Left ventricle myocardium inferior (tissue), 1 donor: ENCODE measurements around the gene FRS2. TPM values are rescaled to one million over a fixed set of nuclear protein-coding genes. Genes with fewer than 3 reads are reported as not detected.

ENCODE experiments used
- DNase-seq: peaks from one replicate; pipeline ENCODE4 v3.0.0-alpha.2; 2020
- H3K27ac ChIP-seq: fragments of 200-600 bp; replicated peaks from 2 replicates; pipeline ENCODE4 v1.8.0; 2021
- H3K27me3 ChIP-seq: fragments of 200-600 bp; 2 replicates; pipeline ENCODE4 v1.8.0; 2021; ENCODE audit warnings: low read depth
- H3K36me3 ChIP-seq: fragments of 200-600 bp; 2 replicates; pipeline ENCODE4 v1.8.0; 2021
- H3K4me1 ChIP-seq: fragments of 200-600 bp; 2 replicates; pipeline ENCODE4 v1.8.0; 2021
- H3K4me3 ChIP-seq: fragments of 200-600 bp; 2 replicates; pipeline ENCODE4 v1.8.0; 2021; ENCODE audit warnings: mild to moderate bottlenecking, moderate library complexity
- H3K9me3 ChIP-seq: fragments of 200-600 bp; replicated peaks from 2 replicates; pipeline ENCODE4 v1.8.0; 2021
- CTCF ChIP-seq: fragments of 200-600 bp; IDR thresholded peaks from 2 replicates; pipeline ENCODE4 v1.8.0; 2021; ENCODE audit warnings: antibody characterized with exemption, mild to moderate bottlenecking, borderline replicate concordance
- intact Hi-C: fragments of 100-400 bp; cut with micrococcal nuclease; formaldehyde crosslinking; loops from one replicate; pipeline ENCODE4 v1.11.0; 2022
- total RNA-seq: library from RNA; stranded (reverse); fragmentation: NEBNext Ultra II Directional; extraction: Animal tissue kit (Norgen Biotek cat#: 25700); gene quantifications from one replicate; pipeline ENCODE4 v1.2.1, GENCODE V29; 2021
- donor health status: DM: no; HTN: yes; CAD: no; lungs with severe emphysema.

The FRS2 gene
- total RNA-seq, 1 donor from 2014 or later, result 18.2 TPM

GRCh38 chr12:69479675-69480074 lies 9.5 kb downstream of the FRS2 start:
- no peak for TF ChIP-seq CTCF
- intact Hi-C loops, result no loop called here

GRCh38 chr12:69480698-69481097 lies 10.5 kb downstream of the FRS2 start:
- Histone ChIP-seq H3K4me1 (peaks cover 62% of the 10 kb centered on the region), H3K4me3 (no peak overlapping the region), H3K36me3 (no peaks in the 10 kb centered on the region), H3K9me3 (no peaks in the 10 kb centered on the region), H3K27ac (no peak overlapping the region), H3K27me3 (no peaks in the 10 kb centered on the region)
- no peak for TF ChIP-seq CTCF
- no peak for DNase-seq
- intact Hi-C loops, result no loop called here

More at GRCh38 chr12:69479675-69480074, 9.5 kb downstream of the FRS2 start:
- H3K27me3 ChIP-seq, result no peaks in the 10 kb centered on the region
- no peak overlapping the region for H3K4me3 ChIP-seq
- no peak overlapping the region for H3K27ac ChIP-seq
- peaks cover 72% of the 10 kb centered on the region for H3K4me1 ChIP-seq
- no peaks in the 10 kb centered on the region for H3K9me3 ChIP-seq
- no peak for DNase-seq
- no peaks in the 10 kb centered on the region for H3K36me3 ChIP-seq

- H3K27me3 ChIP-seq, result no peaks in the 10 kb centered on the region
- no peak overlapping the region for H3K27ac ChIP-seq
- H3K9me3 ChIP-seq, result no peaks in the 10 kb centered on the region
- TF ChIP-seq CTCF, result no peak
- peaks cover 58% of the 10 kb centered on the region for H3K4me1 ChIP-seq
- H3K36me3 ChIP-seq, result no peaks in the 10 kb centered on the region
- intact Hi-C loops, result no loop called here
- DNase-seq, result no peak
- H3K4me3 ChIP-seq, result no peak overlapping the region
Measured at GRCh38 chr12:69481133-69481532, 10.9 kb downstream of the FRS2 start.

GRCh38 chr12:69483700-69484099 lies 13.5 kb downstream of the FRS2 start:
- intact Hi-C loops, result no loop called here
- Histone ChIP-seq H3K4me1 (peaks cover 48% of the 10 kb centered on the region), H3K36me3 (peaks cover 17% of the 10 kb centered on the region), H3K27me3 (no peaks in the 10 kb centered on the region), H3K27ac (no peak overlapping the region), H3K9me3 (peaks cover 16% of the 10 kb centered on the region), H3K4me3 (no peak overlapping the region)
- DNase-seq, result no peak
- TF ChIP-seq CTCF, result no peak

GRCh38 chr12:69484428-69484827 lies 14.2 kb downstream of the FRS2 start:
- peaks cover 17% of the 10 kb centered on the region for H3K36me3 ChIP-seq
- no peak overlapping the region for H3K4me3 ChIP-seq
- no peak overlapping the region for H3K27ac ChIP-seq
- peaks cover 16% of the 10 kb centered on the region for H3K9me3 ChIP-seq
- intact Hi-C loops, result no loop called here
- no peaks in the 10 kb centered on the region for H3K27me3 ChIP-seq
- no peak for TF ChIP-seq CTCF
- peaks cover 41% of the 10 kb centered on the region for H3K4me1 ChIP-seq
- DNase-seq, result no peak
